ENCODE measurements around the gene PRSS33. TPM values are rescaled to one million over a fixed set of nuclear protein-coding genes. Genes with fewer than 3 reads are reported as not detected.

The PRSS33 gene
- total and polyA plus RNA-seq, 9 donors = not detected

GRCh38 chr16:2798723-2799204, 11.4 kb upstream of the PRSS33 start:
- WGBS (ENCODE audit: insufficient coverage) = 77% methylated on average over 39 of the region's 39 CpGs
- Histone ChIP-seq H3K4me3 (ENCODE audit: low read length) (no peak overlapping the region), H3K9me3 (replicated peaks; ENCODE audit: control insufficient read depth, low read depth, low read length) (peaks cover 1% of the 10 kb centered on the region), H3K36me3 (ENCODE audit: control insufficient read depth, insufficient read depth, low read length) (no peaks in the 10 kb centered on the region), H3K27ac (ENCODE audit: low read length) (no peak overlapping the region), H3K4me1 (ENCODE audit: control insufficient read depth, insufficient read depth, low read length) (no peaks in the 10 kb centered on the region), H3K27me3 (ENCODE audit: control insufficient read depth, insufficient read depth, low read length) (peaks cover 6% of the 10 kb centered on the region)
- no peak for DNase-seq

GRCh38 chr16:2795395-2796143, 8.2 kb upstream of the PRSS33 start:
- H3K36me3 ChIP-seq (ENCODE audit: control insufficient read depth, insufficient read depth, low read length) = no peaks in the 10 kb centered on the region
- no peaks in the 10 kb centered on the region for H3K4me1 ChIP-seq (ENCODE audit: control insufficient read depth, insufficient read depth, low read length)
- H3K9me3 ChIP-seq (replicated peaks; ENCODE audit: control insufficient read depth, low read depth, low read length) = no peaks in the 10 kb centered on the region
- WGBS (ENCODE audit: insufficient coverage) = 40% methylated on average over 2 of the region's 7 CpGs
- H3K27ac ChIP-seq (ENCODE audit: low read length) = no peak overlapping the region
- H3K4me3 ChIP-seq (ENCODE audit: low read length) = no peak overlapping the region
- H3K27me3 ChIP-seq (ENCODE audit: control insufficient read depth, insufficient read depth, low read length) = peaks cover 16% of the 10 kb centered on the region
- DNase-seq = no peak

DNA sequence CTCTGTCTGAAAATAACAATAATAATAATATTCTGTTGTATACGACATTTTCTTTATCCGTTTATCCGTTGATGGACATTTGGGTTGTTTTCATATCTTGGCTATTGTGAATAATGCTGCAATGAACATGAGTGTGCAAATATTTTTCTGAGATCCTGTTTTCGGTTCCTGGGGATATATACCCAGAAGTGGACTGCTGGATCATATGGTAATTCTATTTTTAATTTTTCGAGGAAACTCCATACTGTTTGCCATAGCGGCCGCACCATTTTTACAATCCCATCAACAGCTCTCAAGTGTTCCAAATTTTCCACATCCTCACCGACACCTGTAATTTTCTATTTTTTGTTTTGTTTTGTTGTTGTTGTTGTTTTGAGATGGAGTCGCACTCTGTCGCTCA, 5.6 kb upstream of the PRSS33 start:
- DNase-seq = no peak
- Histone ChIP-seq H3K4me1 (ENCODE audit: control insufficient read depth, insufficient read depth, low read length) (no peaks in the 10 kb centered on the region), H3K27me3 (ENCODE audit: control insufficient read depth, insufficient read depth, low read length) (peaks cover 33% of the 10 kb centered on the region), H3K4me3 (ENCODE audit: low read length) (no peak overlapping the region), H3K36me3 (ENCODE audit: control insufficient read depth, insufficient read depth, low read length) (no peaks in the 10 kb centered on the region), H3K27ac (ENCODE audit: low read length) (no peak overlapping the region), H3K9me3 (replicated peaks; ENCODE audit: control insufficient read depth, low read depth, low read length) (no peaks in the 10 kb centered on the region)
- no CpG with 5 or more reads among the region's 10 CpGs for WGBS (ENCODE audit: insufficient coverage)

- Histone ChIP-seq H3K4me3 (ENCODE audit: low read length) (no peak overlapping the region), H3K4me1 (ENCODE audit: control insufficient read depth, insufficient read depth, low read length) (no peaks in the 10 kb centered on the region), H3K9me3 (replicated peaks; ENCODE audit: control insufficient read depth, low read depth, low read length) (no peaks in the 10 kb centered on the region), H3K36me3 (ENCODE audit: control insufficient read depth, insufficient read depth, low read length) (no peaks in the 10 kb centered on the region), H3K27me3 (ENCODE audit: control insufficient read depth, insufficient read depth, low read length) (peaks cover 44% of the 10 kb centered on the region), H3K27ac (ENCODE audit: low read length) (no peak overlapping the region)
- DNase-seq = no peak
- 71% methylated on average over 5 of the region's 8 CpGs for WGBS (ENCODE audit: insufficient coverage)
Measured at GRCh38 chr16:2791174-2791573, 3.8 kb upstream of the PRSS33 start.

GRCh38 chr16:2790631-2791030, 3.3 kb upstream of the PRSS33 start:
- H3K9me3 ChIP-seq (replicated peaks; ENCODE audit: control insufficient read depth, low read depth, low read length) = no peaks in the 10 kb centered on the region
- no peaks in the 10 kb centered on the region for H3K4me1 ChIP-seq (ENCODE audit: control insufficient read depth, insufficient read depth, low read length)
- WGBS (ENCODE audit: insufficient coverage) = no CpG with 5 or more reads among the region's 5 CpGs
- no peak overlapping the region for H3K4me3 ChIP-seq (ENCODE audit: low read length)
- H3K27me3 ChIP-seq (ENCODE audit: control insufficient read depth, insufficient read depth, low read length) = peaks cover 47% of the 10 kb centered on the region
- no peak overlapping the region for H3K27ac ChIP-seq (ENCODE audit: low read length)
- H3K36me3 ChIP-seq (ENCODE audit: control insufficient read depth, insufficient read depth, low read length) = no peaks in the 10 kb centered on the region
- no peak for DNase-seq

- Histone ChIP-seq H3K27ac (ENCODE audit: low read length) (no peak overlapping the region), H3K27me3 (ENCODE audit: control insufficient read depth, insufficient read depth, low read length) (peaks cover 72% of the 10 kb centered on the region), H3K9me3 (replicated peaks; ENCODE audit: control insufficient read depth, low read depth, low read length) (no peaks in the 10 kb centered on the region), H3K4me1 (ENCODE audit: control insufficient read depth, insufficient read depth, low read length) (no peaks in the 10 kb centered on the region), H3K36me3 (ENCODE audit: control insufficient read depth, insufficient read depth, low read length) (no peaks in the 10 kb centered on the region), H3K4me3 (ENCODE audit: low read length) (no peak overlapping the region)
- WGBS (ENCODE audit: insufficient coverage) = 23% methylated on average over 7 of the region's 7 CpGs
- DNase-seq = no peak
Measured at GRCh38 chr16:2787961-2788360, 601 bp upstream of the PRSS33 start.

GRCh38 chr16:2786826-2787151, 571 bp downstream of the PRSS33 start:
- H3K36me3 ChIP-seq (ENCODE audit: control insufficient read depth, insufficient read depth, low read length) = no peaks in the 10 kb centered on the region
- H3K4me1 ChIP-seq (ENCODE audit: control insufficient read depth, insufficient read depth, low read length) = no peaks in the 10 kb centered on the region
- H3K4me3 ChIP-seq (ENCODE audit: low read length) = no peak overlapping the region
- H3K27ac ChIP-seq (ENCODE audit: low read length) = no peak overlapping the region
- H3K27me3 ChIP-seq (ENCODE audit: control insufficient read depth, insufficient read depth, low read length) = peaks cover 76% of the 10 kb centered on the region
- H3K9me3 ChIP-seq (replicated peaks; ENCODE audit: control insufficient read depth, low read depth, low read length) = no peaks in the 10 kb centered on the region
- no peak for DNase-seq
- 36% methylated on average over 3 of the region's 3 CpGs for WGBS (ENCODE audit: insufficient coverage)

DNA sequence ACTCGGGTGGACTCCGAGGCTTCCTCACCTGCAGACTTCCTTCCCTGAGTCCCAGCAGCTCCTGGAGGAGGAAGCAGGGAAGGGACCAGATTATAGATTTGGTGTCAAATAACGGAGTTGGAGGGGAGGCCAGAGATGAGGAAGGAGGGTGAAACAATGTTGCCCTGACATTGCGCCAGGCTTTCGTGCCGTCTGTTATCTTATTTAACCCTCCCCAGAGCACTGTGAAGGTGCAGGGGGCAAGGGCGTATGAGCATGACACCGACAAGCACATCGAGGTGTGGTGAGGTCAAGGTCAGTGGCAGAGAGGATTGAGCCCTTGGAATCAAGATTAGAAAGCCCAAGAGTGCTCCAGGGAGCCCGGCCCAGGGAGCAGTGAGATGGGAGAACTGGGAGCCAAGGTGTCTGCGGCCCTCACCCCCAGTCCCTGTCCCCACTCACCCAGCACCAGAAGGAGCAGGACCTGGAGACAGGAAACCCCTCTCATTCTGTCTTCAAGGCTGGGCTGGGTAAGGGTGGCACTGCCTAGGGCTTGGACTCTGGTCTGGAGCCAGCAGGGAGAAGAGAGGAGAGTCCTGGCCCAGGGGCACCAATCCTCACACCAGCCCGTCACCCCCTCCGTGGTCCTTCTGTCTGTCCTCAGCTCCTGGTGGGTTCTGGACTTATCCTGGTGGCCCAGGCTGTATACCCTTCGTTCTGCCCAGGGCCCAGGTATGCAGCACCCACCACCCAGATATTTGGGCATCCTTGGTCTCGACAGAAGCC, 1.1 kb downstream of the PRSS33 start:
- Histone ChIP-seq H3K4me3 (ENCODE audit: low read length) (no peak overlapping the region), H3K27ac (ENCODE audit: low read length) (no peak overlapping the region), H3K4me1 (ENCODE audit: control insufficient read depth, insufficient read depth, low read length) (no peaks in the 10 kb centered on the region), H3K9me3 (replicated peaks; ENCODE audit: control insufficient read depth, low read depth, low read length) (no peaks in the 10 kb centered on the region), H3K36me3 (ENCODE audit: control insufficient read depth, insufficient read depth, low read length) (no peaks in the 10 kb centered on the region), H3K27me3 (ENCODE audit: control insufficient read depth, insufficient read depth, low read length) (peaks cover 73% of the 10 kb centered on the region)
- no peak for DNase-seq
- WGBS (ENCODE audit: insufficient coverage) = 44% methylated on average over 9 of the region's 15 CpGs

DNA sequence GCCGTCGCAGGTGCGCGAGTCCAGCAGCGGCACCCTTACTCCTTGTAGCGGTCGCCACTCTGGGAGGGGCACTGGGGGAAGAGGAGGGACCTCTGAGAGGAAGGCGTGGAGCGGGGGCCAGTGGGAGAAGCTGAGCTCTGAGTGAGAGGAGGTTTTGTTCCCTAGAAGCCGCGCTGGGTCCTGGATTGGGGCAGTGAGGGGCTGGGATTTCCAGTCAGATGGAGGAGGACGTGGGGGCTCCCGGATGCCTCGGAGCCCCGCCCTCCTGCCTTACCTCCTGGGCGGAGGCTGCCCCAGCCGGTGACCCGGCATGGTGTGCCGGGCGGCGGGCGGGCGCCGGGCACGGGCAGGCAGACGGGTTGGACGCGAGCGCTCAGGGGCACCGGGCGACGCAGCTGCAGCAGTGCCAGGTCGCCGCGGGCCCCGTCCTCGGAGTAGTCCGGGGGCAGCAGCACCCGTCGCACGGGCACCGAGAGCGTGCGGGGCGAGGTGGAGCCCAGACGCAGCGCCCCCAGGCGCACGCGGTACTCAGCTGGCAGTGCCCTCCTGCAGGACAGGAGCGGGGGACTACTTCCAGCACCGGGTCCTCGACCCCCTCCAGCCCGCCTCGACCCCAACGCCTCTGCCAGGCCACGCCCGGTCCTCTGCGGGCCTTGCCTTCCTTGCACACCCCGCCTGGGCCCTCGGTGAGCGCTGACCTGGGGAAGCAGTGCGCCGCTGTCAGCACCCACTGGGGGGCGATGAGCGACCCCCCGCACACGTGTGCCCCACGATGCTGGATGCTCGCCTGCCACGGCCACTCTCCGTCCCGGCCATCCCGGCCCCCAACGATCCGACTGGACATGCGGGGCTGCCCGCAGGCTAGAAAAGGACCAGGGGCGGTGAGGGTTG, 2.0 kb downstream of the PRSS33 start:
- Histone ChIP-seq H3K27me3 (ENCODE audit: control insufficient read depth, insufficient read depth, low read length) (peaks cover 64% of the 10 kb centered on the region), H3K9me3 (replicated peaks; ENCODE audit: control insufficient read depth, low read depth, low read length) (no peaks in the 10 kb centered on the region), H3K4me3 (ENCODE audit: low read length) (no peak overlapping the region), H3K36me3 (ENCODE audit: control insufficient read depth, insufficient read depth, low read length) (no peaks in the 10 kb centered on the region), H3K4me1 (ENCODE audit: control insufficient read depth, insufficient read depth, low read length) (no peaks in the 10 kb centered on the region), H3K27ac (ENCODE audit: low read length) (no peak overlapping the region)
- 9% methylated on average over 70 of the region's 79 CpGs for WGBS (ENCODE audit: insufficient coverage)
- no peak for DNase-seq

Measured in muscle of leg (tissue), 11 donors.